Measurements from ENCODE around the gene KRT6C.

DNA sequence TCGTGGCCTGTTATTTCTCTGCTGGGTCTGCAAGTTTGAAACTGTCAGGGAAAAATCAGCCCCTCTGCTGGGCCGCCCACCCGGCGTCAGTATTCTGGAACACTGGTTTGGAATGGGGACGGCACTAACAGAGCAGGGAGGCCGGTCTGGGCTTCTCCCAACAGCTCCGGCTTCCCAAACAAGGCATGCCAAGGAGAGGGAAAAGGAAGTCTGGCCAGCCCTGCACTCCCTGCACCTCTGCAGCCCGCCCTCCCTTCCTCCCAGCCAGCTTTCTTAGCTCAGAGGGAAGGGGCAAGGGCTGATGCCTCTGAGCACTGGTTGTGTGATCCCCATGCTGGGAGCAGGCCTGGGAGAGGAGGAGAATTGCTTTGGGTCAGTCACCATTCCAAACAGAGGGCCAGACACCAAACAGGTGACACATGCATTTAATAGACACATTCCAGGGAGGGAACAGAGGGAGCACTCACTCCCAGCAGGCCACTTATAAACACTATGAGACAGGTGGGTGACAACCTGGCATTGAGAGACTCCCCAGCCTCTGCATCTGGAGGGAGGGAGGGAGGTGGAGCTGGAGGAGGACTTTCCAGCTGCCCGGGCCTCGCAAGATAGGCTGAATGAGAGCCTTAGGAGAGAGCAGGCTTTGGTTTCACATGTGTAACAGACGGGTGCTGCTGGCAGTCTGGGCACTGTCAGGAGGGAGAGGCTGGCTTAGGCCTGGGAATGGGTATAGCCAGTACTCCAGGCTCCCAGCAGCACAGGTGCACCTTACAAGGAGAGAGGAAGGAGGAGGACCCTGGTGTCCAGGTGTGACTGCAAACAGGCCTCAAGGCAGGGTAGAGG lies 49.7 kb downstream of the KRT6C start:
- no peak for TF ChIP-seq TAF1 (IDR thresholded peaks at IDR 0.05; ENCODE audit: borderline replicate concordance, low read depth, low read length)
- no peak for TF ChIP-seq POLR2A (IDR thresholded peaks at IDR 0.05; ENCODE audit: low read depth, low read length)
- TF ChIP-seq POLR2AphosphoS5 (IDR thresholded peaks at IDR 0.05; ENCODE audit: low read depth, low read length) = no peak
